ENCODE results near the gene KHDC3L.
"Not testable (repeated sequence)": the region's sequence is repeated elsewhere in the genome, so short reads cannot be mapped to it uniquely, and the experiment has no call there.

Gene KHDC3L

DNA sequence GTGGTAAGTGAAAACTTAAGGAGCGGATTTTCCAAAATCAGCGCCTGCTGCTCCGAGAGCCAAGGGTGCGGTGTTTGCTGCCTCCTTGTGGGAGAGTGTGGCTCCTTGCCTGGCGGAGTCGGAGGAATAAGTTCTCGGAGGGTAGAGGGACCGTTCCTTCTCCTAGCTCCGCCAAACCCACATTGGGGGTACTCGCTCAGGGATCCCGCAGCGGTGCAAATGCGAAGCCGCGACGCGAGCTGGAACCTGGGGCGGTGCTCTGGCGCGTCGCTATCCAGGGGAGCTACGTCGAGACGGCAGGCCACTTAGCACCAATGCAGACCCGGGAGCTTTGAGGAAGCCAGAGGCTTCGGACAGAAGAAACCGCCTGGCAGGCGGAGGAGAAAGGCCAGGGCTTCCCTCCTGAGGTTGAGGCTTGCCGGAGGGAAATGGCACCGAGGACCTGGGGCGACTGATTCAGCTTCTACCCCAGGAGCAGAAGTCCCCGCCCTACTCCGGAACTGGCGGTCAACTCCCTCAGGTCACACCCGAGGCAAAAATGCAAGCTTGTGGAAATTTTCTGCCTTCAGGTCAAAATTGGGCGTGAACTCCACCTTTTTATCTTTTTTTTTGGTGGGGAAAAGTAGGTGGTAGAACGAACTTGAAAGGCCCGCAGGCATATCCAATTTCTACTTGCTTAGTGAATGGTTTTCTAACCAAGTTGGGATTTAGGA lies 26.5 kb downstream of the KHDC3L start:
- Histone ChIP-seq H3K27me3 (ENCODE audit: control insufficient read depth in 2 of 2, insufficient read depth in 2 of 2, low read length in 2 of 2) (no peaks in the 10 kb centered on the region), H3K36me3 (ENCODE audit: control insufficient read depth in 2 of 2, insufficient read depth in 2 of 2, low read length in 2 of 2) (no peaks in the 10 kb centered on the region), H3K9me3 (ENCODE audit: control insufficient read depth in 2 of 2, low read length in 2 of 2) (no peaks in the 10 kb centered on the region), H3K27ac (ENCODE audit: low read depth in 2 of 2, low read length in 2 of 2) (peak overlapping the region in 1 of 2 donors; percentile 27), H3K9ac (ENCODE audit: low read depth in 1 of 2, low read length in 2 of 2) (peak overlapping the region; percentile 62 to 66), H3K4me1 (ENCODE audit: control insufficient read depth in 2 of 2, insufficient read depth in 2 of 2, low read length in 2 of 2) (no peaks in the 10 kb centered on the region), H3K4me3 (ENCODE audit: low read length in 2 of 2) (peak overlapping the region; percentile 76 to 82)

DNA sequence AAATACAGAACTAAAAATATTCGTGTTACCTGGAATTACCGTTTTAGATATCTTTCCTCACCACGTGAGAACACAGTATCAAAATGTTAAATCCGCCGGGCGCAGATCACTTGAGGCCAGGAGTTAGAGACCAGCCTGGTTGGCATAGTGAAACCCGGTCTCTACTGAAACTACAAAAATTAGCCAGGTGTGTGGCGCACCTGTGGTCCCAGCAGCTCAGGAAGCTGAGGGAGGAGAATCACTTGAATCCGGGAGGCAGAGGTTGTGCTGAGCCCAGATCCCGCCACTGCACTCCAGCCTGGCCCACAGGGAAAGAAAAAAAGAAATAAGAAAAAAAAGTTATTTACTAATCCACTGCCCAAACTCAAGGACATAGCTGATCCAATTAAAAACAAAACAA lies 27.4 kb downstream of the KHDC3L start:
- Histone ChIP-seq H3K9me3 (ENCODE audit: control insufficient read depth in 2 of 2, low read length in 2 of 2) (no peaks in the 10 kb centered on the region), H3K4me3 (ENCODE audit: low read length in 2 of 2) (no peak overlapping the region), H3K9ac (ENCODE audit: low read depth in 1 of 2, low read length in 2 of 2) (no peak overlapping the region), H3K4me1 (ENCODE audit: control insufficient read depth in 2 of 2, insufficient read depth in 2 of 2, low read length in 2 of 2) (no peaks in the 10 kb centered on the region), H3K27ac (ENCODE audit: low read depth in 2 of 2, low read length in 2 of 2) (no peak overlapping the region), H3K27me3 (ENCODE audit: control insufficient read depth in 2 of 2, insufficient read depth in 2 of 2, low read length in 2 of 2) (no peaks in the 10 kb centered on the region), H3K36me3 (ENCODE audit: control insufficient read depth in 2 of 2, insufficient read depth in 2 of 2, low read length in 2 of 2) (no peaks in the 10 kb centered on the region)

DNA sequence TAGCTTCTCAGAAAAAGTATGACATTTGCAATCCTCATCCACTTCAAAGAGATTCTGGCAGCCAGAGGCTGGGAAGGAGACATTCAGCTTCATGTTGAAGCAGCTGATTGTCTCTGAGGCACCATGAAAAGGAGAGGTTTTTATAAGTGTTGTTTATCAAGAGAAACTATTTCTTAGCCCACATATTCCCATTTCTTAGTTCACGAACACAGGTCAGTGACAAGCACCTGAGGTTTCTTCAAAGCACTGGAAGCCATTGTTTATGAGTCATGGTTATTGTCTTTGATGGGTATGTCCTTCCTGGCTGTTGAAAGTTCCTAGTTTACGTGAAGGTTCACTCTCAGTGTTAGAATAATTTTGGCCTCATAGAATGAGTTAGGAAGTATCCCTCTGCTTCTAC lies 29.2 kb downstream of the KHDC3L start:
- Histone ChIP-seq H3K4me1 (ENCODE audit: control insufficient read depth in 2 of 2, insufficient read depth in 2 of 2, low read length in 2 of 2) (no peaks in the 10 kb centered on the region), H3K27ac (ENCODE audit: low read depth in 2 of 2, low read length in 2 of 2) (no peak overlapping the region), H3K27me3 (ENCODE audit: control insufficient read depth in 2 of 2, insufficient read depth in 2 of 2, low read length in 2 of 2) (no peaks in the 10 kb centered on the region), H3K36me3 (ENCODE audit: control insufficient read depth in 2 of 2, insufficient read depth in 2 of 2, low read length in 2 of 2) (no peaks in the 10 kb centered on the region), H3K9me3 (ENCODE audit: control insufficient read depth in 2 of 2, low read length in 2 of 2) (no peaks in the 10 kb centered on the region), H3K4me3 (ENCODE audit: low read length in 2 of 2) (no peak overlapping the region), H3K9ac (ENCODE audit: low read depth in 1 of 2, low read length in 2 of 2) (no peak overlapping the region)

DNA sequence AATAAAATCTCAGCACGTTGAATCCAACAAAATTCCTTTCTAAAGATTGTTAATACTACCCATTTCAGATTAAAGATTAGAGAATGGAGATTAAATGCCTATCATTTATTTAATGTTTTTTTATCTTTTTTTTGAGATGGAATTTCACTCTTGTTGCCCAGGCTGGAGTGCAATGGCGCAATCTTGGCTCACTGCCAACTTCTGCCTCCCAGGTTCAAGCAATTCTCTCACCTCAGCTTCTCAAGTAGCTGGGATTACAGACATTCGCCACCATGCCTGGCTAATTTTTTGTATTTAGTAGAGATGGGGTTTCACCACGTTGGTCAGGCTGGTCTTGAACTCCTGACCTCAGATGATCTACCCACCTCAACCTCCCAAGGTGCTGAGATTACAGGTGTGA lies 29.7 kb downstream of the KHDC3L start:
- not testable (repeated sequence) for H3K9ac ChIP-seq (ENCODE audit: low read depth in 1 of 2, low read length in 2 of 2); H3K36me3 ChIP-seq (ENCODE audit: control insufficient read depth in 2 of 2, insufficient read depth in 2 of 2, low read length in 2 of 2); H3K27ac ChIP-seq (ENCODE audit: low read depth in 2 of 2, low read length in 2 of 2); H3K4me1 ChIP-seq (ENCODE audit: control insufficient read depth in 2 of 2, insufficient read depth in 2 of 2, low read length in 2 of 2); H3K27me3 ChIP-seq (ENCODE audit: control insufficient read depth in 2 of 2, insufficient read depth in 2 of 2, low read length in 2 of 2); H3K4me3 ChIP-seq (ENCODE audit: low read length in 2 of 2); H3K9me3 ChIP-seq (ENCODE audit: control insufficient read depth in 2 of 2, low read length in 2 of 2)

DNA sequence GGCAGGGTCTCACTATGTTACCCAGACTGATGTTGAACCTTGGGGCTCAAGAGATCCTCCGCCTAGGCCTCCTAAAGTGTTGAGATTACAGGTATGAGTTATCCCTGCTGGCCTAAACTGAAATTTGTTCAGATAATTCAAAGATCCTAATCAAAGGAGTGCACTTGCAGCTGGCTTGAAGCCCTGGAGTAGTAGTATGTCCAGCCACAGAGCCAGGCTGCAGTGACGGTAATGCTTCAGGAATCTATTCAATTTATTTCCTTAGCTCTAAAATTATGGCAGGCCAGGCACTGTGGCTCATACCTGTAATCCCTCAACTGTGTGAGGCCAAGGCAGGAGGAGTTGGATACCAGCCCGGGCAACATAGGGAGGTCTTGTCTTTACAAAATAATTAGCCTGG lies 30.8 kb downstream of the KHDC3L start:
- Histone ChIP-seq H3K9ac (ENCODE audit: low read depth in 1 of 2, low read length in 2 of 2) (no peak overlapping the region), H3K36me3 (ENCODE audit: control insufficient read depth in 2 of 2, insufficient read depth in 2 of 2, low read length in 2 of 2) (no peaks in the 10 kb centered on the region), H3K27ac (ENCODE audit: low read depth in 2 of 2, low read length in 2 of 2) (no peak overlapping the region), H3K27me3 (ENCODE audit: control insufficient read depth in 2 of 2, insufficient read depth in 2 of 2, low read length in 2 of 2) (no peaks in the 10 kb centered on the region), H3K9me3 (ENCODE audit: control insufficient read depth in 2 of 2, low read length in 2 of 2) (no peaks in the 10 kb centered on the region), H3K4me3 (ENCODE audit: low read length in 2 of 2) (no peak overlapping the region), H3K4me1 (ENCODE audit: control insufficient read depth in 2 of 2, insufficient read depth in 2 of 2, low read length in 2 of 2) (no peaks in the 10 kb centered on the region)

DNA sequence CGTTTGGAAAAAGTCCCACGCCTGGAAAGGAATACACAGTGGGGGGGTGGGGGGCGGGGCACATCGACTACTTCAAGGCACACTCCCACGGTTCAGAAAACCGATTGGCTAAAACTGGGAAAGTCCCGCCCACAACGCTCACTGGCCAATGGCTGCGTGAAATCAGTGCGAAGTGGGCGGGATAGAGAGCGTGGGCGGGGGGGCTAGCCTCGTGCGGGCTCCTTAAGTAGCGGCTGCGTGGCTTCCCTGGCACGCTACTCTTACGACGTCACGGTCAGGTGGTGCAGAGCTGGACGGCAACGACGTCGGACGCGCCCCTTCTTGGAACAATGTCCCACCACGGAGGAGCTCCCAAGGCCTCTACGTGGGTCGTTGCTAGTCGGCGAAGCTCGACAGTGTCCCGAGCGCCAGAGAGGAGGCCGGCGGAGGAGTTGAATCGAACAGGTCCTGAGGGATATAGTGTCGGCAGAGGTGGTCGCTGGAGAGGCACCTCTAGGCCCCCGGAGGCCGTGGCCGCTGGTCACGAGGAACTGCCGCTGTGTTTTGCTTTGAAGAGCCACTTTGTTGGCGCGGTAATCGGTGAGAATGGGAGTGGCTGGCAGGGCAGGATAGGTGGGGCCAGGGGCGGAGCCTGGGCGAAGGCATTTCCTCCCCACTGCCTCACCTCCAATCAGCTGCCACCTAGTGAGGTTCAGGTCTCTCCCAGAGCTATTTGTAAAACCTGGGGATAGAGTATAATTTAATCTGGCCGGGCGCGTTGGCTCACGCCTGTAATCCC lies 32.3 kb downstream of the KHDC3L start, which contains the start of gene DDX43:
TSS of gene DDX43 (plus strand) at position 252 of the 778 bp plus-strand sequence. CDS start at position 330, 78 bp downstream.
- no peaks in the 10 kb centered on the region for H3K4me1 ChIP-seq (ENCODE audit: control insufficient read depth in 2 of 2, insufficient read depth in 2 of 2, low read length in 2 of 2)
- H3K9ac ChIP-seq (ENCODE audit: low read depth in 1 of 2, low read length in 2 of 2): peak within 1 kb of the TSS in 1 of 2 donors; percentile 38
- H3K27ac ChIP-seq (ENCODE audit: low read depth in 2 of 2, low read length in 2 of 2): peak within 1 kb of the TSS in 1 of 2 donors; percentile 72
- H3K9me3 ChIP-seq (ENCODE audit: control insufficient read depth in 2 of 2, low read length in 2 of 2): no peaks in the 10 kb centered on the region
- H3K36me3 ChIP-seq (ENCODE audit: control insufficient read depth in 2 of 2, insufficient read depth in 2 of 2, low read length in 2 of 2): no peaks in the 10 kb centered on the region
- H3K27me3 ChIP-seq (ENCODE audit: control insufficient read depth in 2 of 2, insufficient read depth in 2 of 2, low read length in 2 of 2): no peaks in the 10 kb centered on the region
- peak within 1 kb of the TSS in 1 of 2 donors; percentile 48 for H3K4me3 ChIP-seq (ENCODE audit: low read length in 2 of 2)

DNA sequence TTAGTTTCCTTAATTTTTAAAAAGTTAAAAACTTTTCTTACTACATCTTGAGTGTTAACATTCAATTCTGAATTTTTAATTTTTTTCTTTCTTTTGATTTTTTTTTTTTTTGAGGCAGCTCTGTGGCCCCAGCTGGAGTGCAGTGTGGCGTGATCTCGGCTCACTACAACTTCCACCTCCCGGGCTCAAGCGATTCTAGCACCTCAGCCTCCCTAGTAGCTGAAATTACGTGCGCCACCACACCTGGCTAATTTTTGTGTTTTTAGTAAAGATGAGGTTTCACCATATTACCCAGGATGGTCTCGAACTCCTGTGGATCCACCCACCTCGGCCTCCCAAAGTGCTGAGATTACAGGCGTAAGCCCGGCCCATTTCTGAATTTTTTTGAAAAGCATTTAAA lies 33.4 kb downstream of the KHDC3L start:
- Histone ChIP-seq H3K4me3 (ENCODE audit: low read length in 2 of 2) (no peak overlapping the region), H3K27me3 (ENCODE audit: control insufficient read depth in 2 of 2, insufficient read depth in 2 of 2, low read length in 2 of 2) (no peaks in the 10 kb centered on the region), H3K9me3 (ENCODE audit: control insufficient read depth in 2 of 2, low read length in 2 of 2) (no peaks in the 10 kb centered on the region), H3K4me1 (ENCODE audit: control insufficient read depth in 2 of 2, insufficient read depth in 2 of 2, low read length in 2 of 2) (no peaks in the 10 kb centered on the region), H3K9ac (ENCODE audit: low read depth in 1 of 2, low read length in 2 of 2) (no peak overlapping the region), H3K27ac (ENCODE audit: low read depth in 2 of 2, low read length in 2 of 2) (no peak overlapping the region), H3K36me3 (ENCODE audit: control insufficient read depth in 2 of 2, insufficient read depth in 2 of 2, low read length in 2 of 2) (no peaks in the 10 kb centered on the region)

DNA sequence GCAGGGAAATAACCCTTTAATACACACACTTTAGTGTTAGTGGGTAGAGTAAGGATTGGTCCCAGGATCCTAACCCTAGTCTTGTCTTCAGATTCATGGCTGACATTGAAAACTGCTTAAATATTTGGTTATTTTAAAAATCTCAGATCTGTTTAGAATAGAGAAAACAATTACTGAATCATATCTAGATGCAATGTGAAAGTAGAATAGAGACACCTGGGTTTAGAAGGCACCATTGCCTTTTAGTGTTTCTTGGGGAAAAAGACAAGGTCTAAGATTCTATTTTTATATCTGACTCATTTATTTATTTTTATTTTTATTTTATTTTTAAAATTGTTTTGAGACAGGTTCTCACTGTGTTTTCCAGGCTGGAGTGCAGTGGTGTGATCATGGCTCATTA lies 38.2 kb downstream of the KHDC3L start:
- Histone ChIP-seq H3K4me3 (ENCODE audit: low read length in 2 of 2) (no peak overlapping the region), H3K36me3 (ENCODE audit: control insufficient read depth in 2 of 2, insufficient read depth in 2 of 2, low read length in 2 of 2) (no peaks in the 10 kb centered on the region), H3K4me1 (ENCODE audit: control insufficient read depth in 2 of 2, insufficient read depth in 2 of 2, low read length in 2 of 2) (no peaks in the 10 kb centered on the region), H3K27me3 (ENCODE audit: control insufficient read depth in 2 of 2, insufficient read depth in 2 of 2, low read length in 2 of 2) (no peaks in the 10 kb centered on the region), H3K9ac (ENCODE audit: low read depth in 1 of 2, low read length in 2 of 2) (no peak overlapping the region), H3K27ac (ENCODE audit: low read depth in 2 of 2, low read length in 2 of 2) (no peak overlapping the region), H3K9me3 (ENCODE audit: control insufficient read depth in 2 of 2, low read length in 2 of 2) (no peaks in the 10 kb centered on the region)

DNA sequence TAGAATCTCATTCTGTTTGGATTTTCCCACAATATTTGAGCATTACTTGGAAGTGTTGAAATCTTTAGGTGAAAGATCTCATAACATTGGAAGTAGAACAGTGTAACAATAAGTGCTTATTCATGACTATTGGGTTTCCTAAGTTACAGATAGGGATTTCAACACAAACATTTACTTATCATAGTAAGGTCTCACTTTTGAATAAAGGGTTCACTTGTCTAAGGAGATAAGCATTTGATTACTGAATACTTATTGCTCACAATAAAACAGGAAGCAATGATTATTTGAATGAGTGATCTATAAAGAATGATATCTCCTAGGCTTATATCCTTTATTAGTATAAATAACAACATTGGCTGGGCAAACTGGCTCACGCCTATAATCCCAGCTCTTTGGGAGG lies 46.9 kb downstream of the KHDC3L start:
- no peak overlapping the region for H3K9ac ChIP-seq (ENCODE audit: low read depth in 1 of 2, low read length in 2 of 2)
- no peak overlapping the region for H3K27ac ChIP-seq (ENCODE audit: low read depth in 2 of 2, low read length in 2 of 2)
- H3K4me1 ChIP-seq (ENCODE audit: control insufficient read depth in 2 of 2, insufficient read depth in 2 of 2, low read length in 2 of 2): no peaks in the 10 kb centered on the region
- no peaks in the 10 kb centered on the region for H3K9me3 ChIP-seq (ENCODE audit: control insufficient read depth in 2 of 2, low read length in 2 of 2)
- H3K36me3 ChIP-seq (ENCODE audit: control insufficient read depth in 2 of 2, insufficient read depth in 2 of 2, low read length in 2 of 2): no peaks in the 10 kb centered on the region
- H3K27me3 ChIP-seq (ENCODE audit: control insufficient read depth in 2 of 2, insufficient read depth in 2 of 2, low read length in 2 of 2): no peaks in the 10 kb centered on the region
- H3K4me3 ChIP-seq (ENCODE audit: low read length in 2 of 2): no peak overlapping the region

DNA sequence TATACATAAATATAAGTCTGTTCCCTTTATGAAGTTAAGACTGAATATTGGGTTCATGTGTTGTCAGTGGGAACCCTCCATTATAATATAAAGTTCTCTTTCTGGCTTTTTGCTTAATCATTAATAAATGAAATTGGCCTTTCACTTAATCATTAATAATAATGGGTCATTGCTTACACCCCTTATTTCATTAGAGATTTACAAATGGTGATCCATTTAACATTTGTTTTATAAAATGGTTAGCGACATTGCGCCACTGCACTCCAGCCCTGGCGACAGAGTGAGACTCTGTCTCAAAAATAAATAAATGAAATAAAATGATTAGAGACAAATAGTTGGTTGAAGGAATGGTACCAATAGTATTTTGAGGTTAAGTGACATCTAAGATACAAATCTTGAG lies 50.6 kb downstream of the KHDC3L start:
- no peaks in the 10 kb centered on the region for H3K4me1 ChIP-seq (ENCODE audit: control insufficient read depth in 2 of 2, insufficient read depth in 2 of 2, low read length in 2 of 2)
- H3K9me3 ChIP-seq (ENCODE audit: control insufficient read depth in 2 of 2, low read length in 2 of 2): no peaks in the 10 kb centered on the region
- H3K27ac ChIP-seq (ENCODE audit: low read depth in 2 of 2, low read length in 2 of 2): no peak overlapping the region
- no peaks in the 10 kb centered on the region for H3K36me3 ChIP-seq (ENCODE audit: control insufficient read depth in 2 of 2, insufficient read depth in 2 of 2, low read length in 2 of 2)
- no peak overlapping the region for H3K9ac ChIP-seq (ENCODE audit: low read depth in 1 of 2, low read length in 2 of 2)
- no peaks in the 10 kb centered on the region for H3K27me3 ChIP-seq (ENCODE audit: control insufficient read depth in 2 of 2, insufficient read depth in 2 of 2, low read length in 2 of 2)
- no peak overlapping the region for H3K4me3 ChIP-seq (ENCODE audit: low read length in 2 of 2)

Data from mucosa of rectum (tissue), 2 donors.